CD4-positive, alpha-beta T cell (primary cell): ENCODE measurements around the gene MAP9. TPM values are rescaled to one million over a fixed set of nuclear protein-coding genes. Genes with fewer than 3 reads are reported as not detected.

Source experiments
- ATAC-seq: fragments of 200-7000 bp; cut with Tn5 transposase; one replicate; pipeline ENCODE4 v1.10.0; 2022; ENCODE audit warnings: mild to moderate bottlenecking; ENCODE audit not compliant: poor library complexity
- CTCF ChIA-PET: fragments of 350-600 bp; sonication (Branson Sonifier 250); formaldehyde crosslinking; loops from one replicate; lab custom pipeline; 2021; ENCODE audit warnings: antibody characterized with exemption, inconsistent platforms; lab: Charles Lee
- POLR2A ChIA-PET: fragments of 350-600 bp; sonication (Branson Sonifier 250); formaldehyde crosslinking; loops from one replicate; lab custom pipeline; 2021; ENCODE audit warnings: antibody characterized with exemption, inconsistent platforms; lab: Charles Lee
- DNase-seq, 14 experiments: peaks; one replicate each; pipeline ENCODE4 v3.0.0-alpha.2; 2013 to 2020; ENCODE audit warnings: mixed read lengths in 2 of 14
- H3K27ac ChIP-seq, 2 donors: one replicate each; pipeline versions ENCODE4 v1.5.1 to v1.7.0; 2013; ENCODE audit warnings: low read length in 2 of 2, low read depth in 1 of 2, mild to moderate bottlenecking in 1 of 2
- H3K27me3 ChIP-seq, 2 experiments: 1 replicate in 1 of 2; 2 replicates in 1 of 2; pipeline versions ENCODE4 v1.6.1 to v1.7.0; 2013; ENCODE audit warnings: low read length in 2 of 2, control low read depth in 1 of 2, mild to moderate bottlenecking in 1 of 2, moderate library complexity in 1 of 2; ENCODE audit not compliant: insufficient read depth in 2 of 2, control insufficient read depth in 1 of 2
- H3K36me3 ChIP-seq: one replicate; pipeline ENCODE4 v1.6.1; 2013; ENCODE audit warnings: low read length, control low read depth; ENCODE audit not compliant: insufficient read depth
- H3K4me1 ChIP-seq: one replicate; pipeline ENCODE4 v1.6.1; 2013; ENCODE audit warnings: low read length, control low read depth; ENCODE audit not compliant: insufficient read depth
- H3K4me3 ChIP-seq: one replicate; pipeline ENCODE4 v1.5.1; 2013; ENCODE audit warnings: mild to moderate bottlenecking, low read length, moderate library complexity
- H3K9me3 ChIP-seq, 2 experiments: 1 replicate in 1 of 2; 2 replicates in 1 of 2; pipeline versions ENCODE4 v1.6.1 to v1.7.0; 2013; ENCODE audit warnings: low read length in 2 of 2, mild to moderate bottlenecking in 2 of 2, control low read depth in 1 of 2, moderate library complexity in 1 of 2; ENCODE audit not compliant: control insufficient read depth in 1 of 2, insufficient read depth in 1 of 2
- H3K27ac Mint-ChIP-seq: one replicate; pipeline ENCODE4 v1.8.0; 2020; ENCODE audit warnings: mixed read lengths
- H3K27me3 Mint-ChIP-seq: one replicate; pipeline ENCODE4 v1.8.0; 2021; ENCODE audit warnings: mixed read lengths
- H3K36me3 Mint-ChIP-seq: one replicate; pipeline ENCODE4 v1.8.0; 2021; ENCODE audit warnings: low read depth, mixed read lengths
- H3K4me1 Mint-ChIP-seq: one replicate; pipeline ENCODE4 v1.8.0; 2021; ENCODE audit warnings: low read depth, mixed read lengths
- H3K4me3 Mint-ChIP-seq: one replicate; pipeline ENCODE4 v1.8.0; 2020; ENCODE audit warnings: mild to moderate bottlenecking, mixed read lengths
- H3K9me3 Mint-ChIP-seq: one replicate; pipeline ENCODE4 v1.8.0; 2020; ENCODE audit warnings: mixed read lengths
- CTCF ChIP-seq: fragments of 200-600 bp; IDR thresholded peaks from one replicate; pipeline ENCODE4 v1.8.0; 2022; ENCODE audit warnings: antibody characterized with exemption, mild to moderate bottlenecking
- intact Hi-C, 2 experiments: fragments of 100-400 bp; cut with DNase I in 1 of 2; cut with micrococcal nuclease in 1 of 2; formaldehyde crosslinking; loops; one replicate each; pipeline versions ENCODE4 v1.15.1 to v1.9.0; 2023 to 2025; cut with DNase I, micrococcal nuclease
- total RNA-seq, 174 experiments: library from RNA in 2 of 174; stranded (reverse) in 2 of 174; gene quantifications; one replicate each; pipeline ENCODE4 v1.2.3 and lab custom pipeline; 2021 to 2026

The MAP9 gene
- total RNA-seq, 2 experiments from 2014 or later = 15.5 to 16.5 TPM

- no peak overlapping the region for H3K27ac Mint-ChIP-seq
- no peaks in the 10 kb centered on the region for H3K27me3 Mint-ChIP-seq
- ATAC-seq (no peak), DNase-seq (no peak)
- H3K36me3 Mint-ChIP-seq = no peaks in the 10 kb centered on the region
- no peak overlapping the region for H3K27ac ChIP-seq
- no peak overlapping the region for H3K4me3 ChIP-seq
- H3K36me3 ChIP-seq = no peaks in the 10 kb centered on the region
- no peak for TF ChIP-seq CTCF
- no peak overlapping the region for H3K4me3 Mint-ChIP-seq
- no peaks in the 10 kb centered on the region for H3K9me3 ChIP-seq
- peaks cover 2% of the 10 kb centered on the region for H3K9me3 Mint-ChIP-seq
- POLR2A ChIA-PET = no interaction called here
- no peaks in the 10 kb centered on the region for H3K4me1 Mint-ChIP-seq
- intact Hi-C loops = no loop called here
- H3K27me3 ChIP-seq = no peaks in the 10 kb centered on the region
- H3K4me1 ChIP-seq = no peaks in the 10 kb centered on the region
- CTCF ChIA-PET = interaction anchor here (0.8 kb wide), 1 partner anchor 25 kb away, joined by 3 read pairs; no protein-coding TSS in a partner anchor
Measured at GRCh38 chr4:155304375-155304774, 72.4 kb downstream of the MAP9 start.

DNA sequence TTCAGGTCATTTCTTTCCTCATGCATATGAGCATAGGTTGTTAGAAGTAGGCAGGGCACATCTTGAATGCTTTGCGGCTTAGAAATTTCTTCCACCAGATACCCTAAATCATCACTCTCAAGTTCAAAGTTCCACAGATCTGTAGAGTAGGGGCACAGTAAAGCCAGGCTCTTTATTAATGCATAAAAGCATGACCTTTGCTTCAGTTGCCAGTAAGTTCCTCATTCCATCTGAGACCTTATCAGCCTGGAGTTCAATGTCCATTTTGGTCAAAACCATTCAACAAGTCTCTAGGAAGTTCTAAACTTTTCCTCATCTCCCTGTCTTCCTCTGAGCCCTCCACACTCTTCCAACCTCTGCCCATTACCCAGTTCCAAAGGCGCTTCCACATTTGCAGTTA lies 77.7 kb downstream of the MAP9 start:
- no peaks in the 10 kb centered on the region for H3K4me1 Mint-ChIP-seq
- H3K4me3 Mint-ChIP-seq = no peak overlapping the region
- Histone ChIP-seq H3K27ac (no peak overlapping the region), H3K4me3 (no peak overlapping the region), H3K4me1 (no peaks in the 10 kb centered on the region), H3K36me3 (no peaks in the 10 kb centered on the region), H3K27me3 (no peaks in the 10 kb centered on the region), H3K9me3 (peaks cover 0 to 8% of the 10 kb centered on the region in 2 experiments)
- ChIA-PET CTCF (no interaction called here), POLR2A (interaction anchor here (0.6 kb wide), 1 partner anchor 1684 kb away, joined by 3 read pairs; no protein-coding TSS in a partner anchor)
- H3K36me3 Mint-ChIP-seq = no peaks in the 10 kb centered on the region
- ATAC-seq (no peak), DNase-seq (no peak)
- peaks cover 6% of the 10 kb centered on the region for H3K9me3 Mint-ChIP-seq
- no peak for TF ChIP-seq CTCF
- H3K27ac Mint-ChIP-seq = no peak overlapping the region
- intact Hi-C loops = no loop called here
- H3K27me3 Mint-ChIP-seq = no peaks in the 10 kb centered on the region

Other genes starting within 250 kb of the MAP9 start
- not detected for gene NPY2R, start 168.3 kb downstream of the MAP9 start, total RNA-seq